Endometrial microvascular endothelial cells (primary cell): Measurements from ENCODE around the gene OR2AT4. TPM values are rescaled to one million over a fixed set of nuclear protein-coding genes. Genes with fewer than 3 reads are reported as not detected.
"Not testable (repeated sequence)": the region's sequence is repeated elsewhere in the genome, so short reads cannot be mapped to it uniquely, and the experiment has no call there.

Source experiments
- in situ Hi-C: cut with HindIII; loops from 2 replicates; pipeline ENCODE4 v1.10.0; 2017; ENCODE audit warnings: low sequenced_read_pairs, low pct_unique_long_range_greater_than_20kb; ENCODE audit errors: inconsistent ontology term
- total RNA-seq: library from RNA; depleted of rRNA; stranded (reverse); fragments of >200 nt; gene quantifications from one replicate; pipeline ENCODE4 v1.2.3, GENCODE V29; 2015; ENCODE audit errors: inconsistent ontology term

Gene OR2AT4
- total RNA-seq, 1 donor from 2014 or later: not detected

GRCh38 chr11:75105967-75106681, 9.4 kb upstream of the OR2AT4 start:
- in situ Hi-C loops: not testable (repeated sequence)

GRCh38 chr11:75105462-75105925, 8.8 kb upstream of the OR2AT4 start:
- in situ Hi-C loops: no loop called here

GRCh38 chr11:75103380-75104026, 6.8 kb upstream of the OR2AT4 start:
- in situ Hi-C loops: no loop called here

GRCh38 chr11:75101424-75102128, 4.9 kb upstream of the OR2AT4 start:
- in situ Hi-C loops: no loop called here

GRCh38 chr11:75100314-75100713, 3.6 kb upstream of the OR2AT4 start:
- in situ Hi-C loops: no loop called here

- in situ Hi-C loops: no loop called here
Observed at GRCh38 chr11:75099635-75100034, 3.0 kb upstream of the OR2AT4 start.

- in situ Hi-C loops: not testable (repeated sequence)
Observed at GRCh38 chr11:75098835-75099439, 2.3 kb upstream of the OR2AT4 start.

GRCh38 chr11:75098181-75098580, 1.5 kb upstream of the OR2AT4 start:
- in situ Hi-C loops: not testable (repeated sequence)

GRCh38 chr11:75097173-75097557, 489 bp upstream of the OR2AT4 start:
- in situ Hi-C loops: no loop called here

- in situ Hi-C loops: not testable (repeated sequence)
Observed at GRCh38 chr11:75094382-75094781, 2.3 kb downstream of the OR2AT4 start.

- in situ Hi-C loops: no loop called here
Observed at GRCh38 chr11:75090671-75091177, 6.0 kb downstream of the OR2AT4 start.

- in situ Hi-C loops: no loop called here
Observed at GRCh38 chr11:75087319-75088305, 9.1 kb downstream of the OR2AT4 start.

GRCh38 chr11:75084883-75085282, 11.8 kb downstream of the OR2AT4 start:
- in situ Hi-C loops: no loop called here

GRCh38 chr11:75083217-75083605, 13.5 kb downstream of the OR2AT4 start:
- in situ Hi-C loops: no loop called here

- in situ Hi-C loops: no loop called here
Observed at GRCh38 chr11:75082601-75083216, 14.0 kb downstream of the OR2AT4 start.

GRCh38 chr11:75079546-75079945, 17.1 kb downstream of the OR2AT4 start:
- in situ Hi-C loops: no loop called here

- in situ Hi-C loops: no loop called here
Observed at GRCh38 chr11:75078233-75078632, 18.4 kb downstream of the OR2AT4 start.

- in situ Hi-C loops: no loop called here
Observed at GRCh38 chr11:75077316-75077715, 19.4 kb downstream of the OR2AT4 start.
